Activated T-cell treated with anti-CD3 and anti-CD28 coated beads for 48 hours (primary cell): Measurements from ENCODE around the gene PEX11B.
A peak's percentile ranks its signal among the peaks of the same experiment; 100 is the strongest.

Experiments used
- DNase-seq: peaks from one replicate; pipeline ENCODE4 v3.0.0-alpha.2; 2020; ENCODE audit warnings: low read depth

The PEX11B gene

DNA sequence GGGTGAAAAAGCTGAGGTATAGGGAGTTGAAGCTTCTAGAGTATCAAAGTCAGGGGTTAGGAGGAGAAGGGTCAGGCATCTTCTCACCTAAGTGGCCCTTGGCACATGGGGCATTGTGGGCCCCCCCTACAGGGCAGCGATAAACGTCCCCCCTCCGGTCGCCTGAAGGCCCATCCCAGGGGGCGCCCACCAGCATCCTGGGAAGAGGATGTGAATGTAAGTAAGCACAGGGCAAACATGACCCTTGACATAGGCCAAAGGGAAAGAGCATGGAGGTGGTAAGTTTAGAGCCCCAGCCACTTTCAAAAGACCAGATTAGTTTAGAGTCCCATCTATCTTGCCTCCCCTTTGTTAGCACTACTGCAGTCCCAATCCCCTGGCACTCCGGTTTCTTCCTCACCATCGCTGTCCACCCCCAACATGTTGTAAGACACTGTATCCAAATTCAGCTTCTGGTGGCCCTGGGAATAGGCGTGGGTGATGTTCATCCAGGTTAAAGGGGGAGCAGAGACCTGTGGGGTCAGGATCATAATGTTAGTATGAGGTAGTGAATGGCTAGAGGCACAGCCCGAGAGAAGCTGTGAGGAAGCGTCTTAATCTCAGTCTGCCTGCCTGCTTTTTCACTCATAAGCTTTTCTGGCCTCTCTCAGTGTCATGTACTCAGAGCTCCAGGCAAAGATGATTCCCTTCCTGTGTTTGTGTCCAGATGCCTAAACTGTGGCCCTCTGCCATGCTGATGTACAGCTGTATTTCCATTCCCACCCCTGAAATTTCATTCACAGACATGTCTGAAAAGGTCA, 11.4 kb downstream of the PEX11B start:
- no peak for DNase-seq

DNA sequence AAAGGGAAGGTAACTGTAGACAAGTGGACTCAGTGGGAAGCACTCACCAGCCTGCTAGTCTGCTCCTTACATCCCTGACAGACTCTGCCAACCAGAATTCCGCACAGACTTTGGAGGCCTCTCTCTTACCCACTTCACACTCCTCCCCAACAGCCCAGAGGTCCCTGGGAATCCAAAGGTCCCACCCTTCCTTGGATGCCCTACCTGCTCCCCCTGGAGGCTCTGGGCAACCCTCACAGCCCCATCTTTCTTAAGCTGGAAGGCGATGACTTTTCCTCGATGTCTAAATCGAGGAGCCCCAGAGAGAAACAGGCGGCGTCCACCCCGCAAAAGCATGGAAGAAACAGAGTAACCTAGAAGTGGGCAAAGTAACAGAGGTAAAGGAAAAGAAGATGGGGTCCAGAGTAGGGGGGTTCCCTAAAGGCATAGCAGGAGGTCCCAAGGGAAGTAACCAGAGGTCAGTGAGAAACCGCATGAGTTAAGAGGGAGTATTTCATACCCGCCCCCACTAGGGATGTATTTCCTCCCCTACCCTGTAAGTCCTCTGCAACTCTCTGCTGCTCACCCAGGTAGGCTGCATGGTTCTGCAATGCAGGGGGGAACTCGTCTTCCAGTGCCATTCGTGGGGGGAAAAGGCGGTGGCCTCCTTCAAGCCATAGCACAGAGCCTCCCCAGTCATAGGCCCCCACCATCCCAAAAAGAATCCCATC, 17.1 kb downstream of the PEX11B start:
- DNase-seq = no peak

- no peak for DNase-seq
Measured at GRCh38 chr1:145898756-145899155, 19.8 kb downstream of the PEX11B start.

- DNase-seq = no peak
Measured at GRCh38 chr1:145897969-145898368, 20.5 kb downstream of the PEX11B start.

GRCh38 chr1:145895471-145895870, 23.0 kb downstream of the PEX11B start:
- no peak for DNase-seq

DNA sequence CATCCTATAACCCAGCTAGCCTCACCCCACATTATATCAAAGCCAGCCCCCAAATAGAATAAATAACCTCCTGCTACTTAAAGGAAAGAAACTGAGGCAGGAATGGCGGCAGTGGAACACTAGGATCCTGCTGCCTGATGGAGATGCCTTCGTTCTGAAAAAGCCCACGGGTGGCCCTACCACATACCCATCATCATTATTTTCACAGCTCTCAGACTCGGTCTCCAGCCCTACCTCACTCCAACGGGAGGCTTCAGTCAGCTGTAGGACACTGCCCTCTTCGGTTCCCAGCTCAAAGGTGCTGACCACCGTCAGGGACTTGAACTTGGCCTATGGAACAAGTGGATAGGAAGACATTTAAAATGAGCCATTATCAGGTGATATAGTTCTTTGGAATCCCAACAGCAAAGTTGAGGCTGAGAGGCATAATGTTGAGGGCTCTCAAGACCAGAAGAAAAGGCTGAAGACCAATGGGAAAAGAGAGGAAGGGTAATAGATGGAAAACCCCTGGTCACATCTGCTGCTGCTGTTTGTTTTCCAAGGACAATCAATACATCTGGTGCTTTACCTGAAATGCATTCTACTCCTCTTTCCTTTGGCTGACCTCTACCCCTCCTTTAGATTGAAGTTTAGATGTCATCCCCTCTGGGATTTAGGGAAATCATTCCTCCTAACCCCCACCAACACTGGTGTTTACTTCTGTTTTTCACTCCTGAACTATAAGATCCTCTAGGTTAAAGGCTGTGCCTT, 25.0 kb downstream of the PEX11B start:
- no peak for DNase-seq

- no peak for DNase-seq
Measured at GRCh38 chr1:145892486-145893087, 25.9 kb downstream of the PEX11B start.

- DNase-seq = peak; percentile 21
Measured at GRCh38 chr1:145891587-145892485, 26.7 kb downstream of the PEX11B start.

DNA sequence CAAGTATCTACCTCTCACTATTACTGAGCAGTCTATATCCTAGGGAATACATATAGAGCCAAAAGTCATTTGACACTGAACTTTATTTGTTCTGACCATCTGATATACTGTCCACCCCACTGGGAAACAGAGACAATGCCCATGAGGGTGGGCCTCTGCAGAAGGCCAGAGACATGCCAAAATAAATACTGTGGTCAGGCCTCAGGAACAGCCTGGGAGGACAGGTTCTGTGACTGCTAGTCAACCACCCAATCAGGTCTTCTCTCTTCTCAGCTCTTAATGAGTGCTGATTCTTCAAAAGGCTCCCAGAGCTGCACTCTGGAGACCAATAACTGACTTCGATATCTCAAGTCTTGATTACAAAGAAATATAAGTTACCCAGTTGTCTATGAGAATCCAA, 27.4 kb downstream of the PEX11B start:
- no peak for DNase-seq

- DNase-seq = no peak
Measured at GRCh38 chr1:145889722-145890121, 28.8 kb downstream of the PEX11B start.

DNA sequence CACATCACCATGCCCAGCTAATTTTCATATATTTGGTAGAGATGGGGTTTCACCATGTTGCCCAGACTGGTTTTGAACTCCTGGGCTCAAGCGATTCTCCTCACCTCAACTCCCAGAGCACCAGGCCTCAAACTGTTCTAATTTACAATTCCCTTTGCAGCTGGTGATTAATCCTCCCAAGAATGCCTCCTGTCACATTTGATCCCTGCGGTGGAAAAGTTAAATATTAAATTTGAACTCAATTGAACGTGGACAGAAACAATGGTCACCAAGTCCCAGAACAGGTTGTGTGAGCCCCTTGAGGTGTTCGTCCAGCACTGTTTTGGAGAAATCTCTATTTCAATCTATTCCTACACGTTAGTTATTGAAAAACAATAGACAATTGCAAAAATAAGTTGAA, 30.9 kb downstream of the PEX11B start:
- no peak for DNase-seq

DNA sequence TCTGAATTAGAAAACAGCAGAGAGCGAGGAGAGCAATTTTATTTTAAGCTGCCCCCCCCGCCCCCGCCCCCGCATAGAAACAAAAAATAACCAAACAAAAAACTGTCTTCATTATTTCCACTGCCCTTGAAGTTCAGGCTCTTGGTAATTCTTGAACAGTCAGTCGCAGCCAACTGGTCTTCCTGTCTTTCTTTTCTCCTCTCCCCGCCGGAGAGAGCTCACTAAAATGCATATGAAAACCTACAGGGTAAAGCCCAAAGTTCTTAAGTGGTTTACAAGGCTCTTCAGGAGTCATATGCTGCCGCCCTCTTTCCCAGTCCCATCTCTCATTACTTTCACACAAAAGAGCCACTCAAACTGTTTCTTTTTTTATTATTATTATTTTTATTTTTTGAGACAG, 31.7 kb downstream of the PEX11B start:
- DNase-seq = no peak

- no peak for DNase-seq
Measured at GRCh38 chr1:145886390-145886789, 32.1 kb downstream of the PEX11B start.

DNA sequence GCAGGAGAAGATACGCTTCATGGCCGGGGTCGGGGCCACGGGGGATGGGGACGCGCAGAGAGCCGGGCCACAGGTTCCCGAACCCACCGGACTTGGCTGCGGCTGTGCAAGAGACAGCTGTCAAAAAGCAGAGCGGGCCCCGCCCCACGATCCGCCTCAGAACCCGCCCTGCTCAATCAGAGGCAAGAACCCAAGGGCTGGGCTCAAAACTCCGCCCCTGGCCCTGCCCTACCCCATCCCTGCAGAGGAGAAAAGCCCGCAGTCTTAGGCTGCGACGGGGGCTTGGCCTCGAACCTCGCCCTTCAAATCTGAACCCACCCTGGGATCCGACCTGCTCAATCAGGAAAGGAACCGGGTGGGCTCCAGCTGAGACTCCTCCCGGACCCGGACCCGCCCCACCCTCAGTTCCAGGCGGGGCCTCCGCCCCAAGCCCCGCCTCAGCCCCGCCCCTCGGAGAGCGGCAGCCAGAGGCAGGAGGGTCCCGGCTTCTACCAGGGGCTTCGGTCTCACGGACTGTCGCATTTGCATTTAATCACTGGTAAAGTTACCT, 32.7 kb downstream of the PEX11B start, which contains the start of gene ANKRD35:
Gene ANKRD35 (minus strand): TSS at position 129 of the 550 bp plus-strand sequence. CDS start 108 bp downstream, at position 21.
- peak; percentile 85 for DNase-seq

- DNase-seq = no peak
Measured at GRCh38 chr1:145884675-145885074, 33.8 kb downstream of the PEX11B start.

DNA sequence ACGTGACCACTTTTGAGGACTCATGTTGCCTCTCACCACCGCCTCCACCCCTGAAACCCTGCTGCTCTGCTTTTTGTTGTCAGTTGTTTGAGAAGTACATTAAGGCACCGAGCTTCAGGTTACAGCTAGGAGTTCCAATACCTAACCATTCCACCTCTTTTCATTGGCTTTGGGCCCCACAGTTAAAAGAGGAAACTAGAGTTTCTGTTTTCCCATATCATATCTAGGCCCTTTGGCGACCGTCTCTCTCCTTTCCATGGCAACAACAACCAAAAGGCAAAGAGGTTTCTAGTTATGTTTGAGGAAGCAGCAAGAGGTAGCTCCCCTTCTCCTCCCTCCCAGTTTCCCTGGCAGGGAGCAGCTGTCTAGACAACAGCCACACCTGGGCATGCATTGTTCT, 38.7 kb downstream of the PEX11B start:
- no peak for DNase-seq

DNA sequence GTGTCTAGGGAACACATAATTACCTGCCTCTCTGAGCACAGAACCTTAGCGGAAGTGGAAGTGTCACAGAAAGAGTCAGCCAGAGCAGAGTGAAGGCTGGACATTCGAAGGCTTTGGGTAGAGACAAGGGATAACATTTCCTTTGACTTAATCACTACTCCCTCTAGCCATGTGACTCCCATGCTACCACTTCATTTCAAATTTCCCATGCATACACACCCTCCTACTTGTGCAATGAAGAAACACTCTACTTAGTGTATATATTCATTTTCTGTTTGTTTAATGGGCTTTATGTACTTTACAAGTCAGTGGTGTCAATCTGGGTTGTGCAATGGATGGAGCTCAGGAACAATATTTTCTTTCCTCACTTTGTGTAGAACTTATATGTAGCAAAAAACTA, 39.8 kb downstream of the PEX11B start:
- DNase-seq = no peak

- DNase-seq = no peak
Measured at GRCh38 chr1:145877923-145878486, 40.5 kb downstream of the PEX11B start.

DNA sequence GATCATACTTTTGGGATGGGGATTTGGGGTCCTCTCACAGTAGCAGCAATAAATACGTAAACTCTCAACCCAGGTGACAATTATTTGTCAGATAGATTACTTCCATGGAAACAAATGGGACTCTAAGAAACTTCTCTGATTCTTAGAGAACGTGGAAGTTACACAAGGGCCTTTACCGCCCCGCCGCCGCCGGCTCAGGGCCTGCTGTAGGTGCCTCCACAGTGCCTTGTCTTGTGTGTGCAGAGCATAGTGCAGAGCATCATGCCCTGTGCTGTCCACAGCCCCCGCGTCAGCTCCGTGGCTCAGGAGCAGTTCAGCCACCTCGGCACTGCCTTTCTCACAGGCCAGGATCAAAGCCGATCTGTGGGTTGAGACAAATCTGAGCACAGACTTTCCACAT, 43.9 kb downstream of the PEX11B start:
- no peak for DNase-seq
